HEK293 (cell line): ENCODE data around the gene IRX5.

Experiments
- BCL11A ChIP-seq: fragments of 450-650 bp; formaldehyde crosslinking; IDR thresholded peaks from 2 replicates; pipeline ENCODE4 v1.5.1; 2016; ENCODE audit warnings: low read depth, missing biosample characterization, missing genetic modification characterization
- CTCF ChIP-seq: fragments of 450-650 bp; formaldehyde crosslinking; IDR thresholded peaks from 2 replicates; pipeline ENCODE4 v1.5.1; 2016; ENCODE audit warnings: missing biosample characterization, missing genetic modification characterization
- KLF17 ChIP-seq: fragments of 450-650 bp; formaldehyde crosslinking; IDR thresholded peaks from 2 replicates; pipeline ENCODE4 v1.5.1; 2016; ENCODE audit warnings: missing biosample characterization, missing genetic modification characterization
- ZBTB11 ChIP-seq: fragments of 450-650 bp; formaldehyde crosslinking; conservative IDR thresholded peaks from 2 replicates; pipeline ENCODE4 v1.5.1; 2016; ENCODE audit warnings: low read depth, missing biosample characterization, missing genetic modification characterization
- ZBTB21 ChIP-seq: fragments of 450-650 bp; formaldehyde crosslinking; IDR thresholded peaks from 2 replicates; pipeline ENCODE4 v1.5.1; 2017; ENCODE audit warnings: missing biosample characterization, missing genetic modification characterization
- ZFP37 ChIP-seq: fragments of 450-650 bp; formaldehyde crosslinking; IDR thresholded peaks from 2 replicates; pipeline ENCODE4 v1.5.1; 2016; ENCODE audit warnings: missing biosample characterization, missing genetic modification characterization
- ZNF350 ChIP-seq: fragments of 450-650 bp; formaldehyde crosslinking; IDR thresholded peaks from 2 replicates; pipeline ENCODE4 v1.5.0; 2017; ENCODE audit warnings: missing biosample characterization, mild to moderate bottlenecking, missing genetic modification characterization
- ZNF423 ChIP-seq: fragments of 450-650 bp; formaldehyde crosslinking; IDR thresholded peaks from 2 replicates; pipeline ENCODE4 v1.5.1; 2016; ENCODE audit warnings: missing biosample characterization, missing genetic modification characterization
- ZNF624 ChIP-seq: fragments of 450-650 bp; formaldehyde crosslinking; IDR thresholded peaks from 2 replicates; pipeline ENCODE4 v1.5.1; 2017; ENCODE audit warnings: missing biosample characterization, missing genetic modification characterization

GRCh38 chr16:54939510-54940278 is 9.0 kb downstream of the IRX5 start:
- TF ChIP-seq ZNF350 (tag by site-specific recombination), result no peak
- no peak for TF ChIP-seq CTCF
- no peak for TF ChIP-seq ZFP37 (tag by site-specific recombination)
- no peak for TF ChIP-seq BCL11A (tag by site-specific recombination)
- no peak for TF ChIP-seq ZBTB21 (tag by site-specific recombination)
- TF ChIP-seq KLF17 (tag by site-specific recombination), result no peak
- TF ChIP-seq ZNF624, result no peak
- no peak for TF ChIP-seq ZNF423 (tag by site-specific recombination)
- TF ChIP-seq ZBTB11 (tag by site-specific recombination), result no peak
